ENCODE measurements around the gene STX19.
"Not testable (repeated sequence)": the region's sequence is repeated elsewhere in the genome, so short reads cannot be mapped to it uniquely, and the experiment has no call there.

The STX19 gene, protein sequence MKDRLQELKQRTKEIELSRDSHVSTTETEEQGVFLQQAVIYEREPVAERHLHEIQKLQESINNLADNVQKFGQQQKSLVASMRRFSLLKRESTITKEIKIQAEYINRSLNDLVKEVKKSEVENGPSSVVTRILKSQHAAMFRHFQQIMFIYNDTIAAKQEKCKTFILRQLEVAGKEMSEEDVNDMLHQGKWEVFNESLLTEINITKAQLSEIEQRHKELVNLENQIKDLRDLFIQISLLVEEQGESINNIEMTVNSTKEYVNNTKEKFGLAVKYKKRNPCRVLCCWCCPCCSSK

DNA sequence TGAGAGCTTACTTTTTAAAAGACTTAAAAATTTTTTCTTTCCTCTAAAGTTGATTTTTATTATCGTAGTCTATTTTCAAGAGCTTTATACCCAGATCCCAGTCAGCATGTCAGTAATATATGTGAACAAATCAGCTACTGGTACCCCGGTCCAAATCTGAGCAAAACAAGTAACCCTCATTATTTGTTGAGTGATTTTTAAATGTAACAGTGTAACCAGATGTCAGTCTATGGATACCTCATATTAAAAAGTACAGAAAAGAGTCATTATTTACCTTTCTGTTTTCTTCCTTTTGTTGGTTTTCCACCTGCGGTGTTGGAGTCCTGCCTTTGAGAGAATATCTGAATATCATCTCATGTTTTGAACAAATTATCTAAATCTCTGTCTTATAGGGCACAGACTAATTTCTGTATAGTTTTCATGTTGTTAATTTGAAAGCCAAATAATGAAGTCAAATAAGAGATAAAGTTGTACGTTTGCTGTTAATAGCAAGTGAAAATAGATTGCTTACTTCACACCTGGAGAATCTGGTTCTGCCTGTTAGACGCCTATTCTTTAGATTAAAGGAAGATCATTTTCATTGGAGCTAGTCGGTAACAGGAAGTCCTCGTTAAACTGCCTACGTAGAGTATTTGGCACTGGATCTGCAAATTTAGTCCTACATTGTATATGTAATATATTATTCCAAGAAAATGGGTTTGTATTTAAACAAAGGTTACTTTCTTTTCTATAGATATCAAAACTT, at the start of gene STX19:
Gene STX19, minus strand, starts transcription at position 505 of the 745 bp plus-strand sequence. CDS start 13,328 bp downstream, outside the sequence.
- no peak for DNase-seq (ENCODE audit: low spot score)

DNA sequence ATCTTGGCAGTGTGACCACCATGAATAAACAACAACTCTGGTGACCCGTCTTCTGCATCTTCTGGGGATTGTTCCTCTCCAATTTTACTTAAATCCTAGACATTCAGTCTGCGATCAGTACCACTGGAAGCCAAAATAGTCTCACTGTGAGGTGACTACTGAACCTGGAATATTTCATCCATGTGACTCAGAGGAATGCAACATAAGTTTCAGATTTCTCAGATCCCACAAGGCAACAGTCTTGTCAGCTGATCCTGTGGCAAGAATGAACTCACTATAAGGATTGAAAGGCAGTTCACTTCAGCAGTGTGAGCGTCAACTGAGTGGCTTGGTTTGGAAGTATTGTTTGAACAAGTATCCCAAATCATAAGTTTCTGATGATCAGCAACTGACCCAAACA, 47.7 kb upstream of the STX19 start:
- DNase-seq (ENCODE audit: low spot score), result no peak

- no peak for DNase-seq (ENCODE audit: low spot score)
Measured at GRCh38 chr3:94071713-94072284, 43.4 kb upstream of the STX19 start.

DNA sequence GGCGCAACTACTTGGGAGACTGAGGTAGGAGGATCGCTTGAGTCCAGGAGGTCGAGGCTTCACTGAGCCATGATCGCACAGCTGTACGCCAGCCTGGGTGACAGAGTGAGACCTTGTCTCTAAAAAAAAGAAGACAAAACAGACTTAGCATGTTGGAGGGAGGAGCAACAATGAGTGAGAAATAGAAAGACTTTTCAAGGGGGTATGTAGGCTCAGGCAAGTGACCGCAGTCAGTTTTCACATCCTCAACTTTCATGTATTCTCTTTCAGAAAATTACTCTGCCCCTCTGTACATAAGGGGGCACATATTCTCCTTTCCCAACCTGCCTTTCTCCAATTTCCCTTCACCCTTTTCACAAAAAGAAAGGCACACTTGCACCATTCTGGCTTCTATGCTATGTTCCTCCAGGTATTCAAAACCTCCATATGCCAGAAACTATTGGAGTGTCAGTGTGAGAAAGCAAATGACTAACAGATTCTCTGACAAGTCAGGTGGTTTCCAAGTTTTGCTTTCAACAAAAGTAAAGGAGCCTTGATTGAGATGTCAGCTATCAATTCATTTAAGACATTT, 42.0 kb upstream of the STX19 start:
- no peak for DNase-seq (ENCODE audit: low spot score)

DNA sequence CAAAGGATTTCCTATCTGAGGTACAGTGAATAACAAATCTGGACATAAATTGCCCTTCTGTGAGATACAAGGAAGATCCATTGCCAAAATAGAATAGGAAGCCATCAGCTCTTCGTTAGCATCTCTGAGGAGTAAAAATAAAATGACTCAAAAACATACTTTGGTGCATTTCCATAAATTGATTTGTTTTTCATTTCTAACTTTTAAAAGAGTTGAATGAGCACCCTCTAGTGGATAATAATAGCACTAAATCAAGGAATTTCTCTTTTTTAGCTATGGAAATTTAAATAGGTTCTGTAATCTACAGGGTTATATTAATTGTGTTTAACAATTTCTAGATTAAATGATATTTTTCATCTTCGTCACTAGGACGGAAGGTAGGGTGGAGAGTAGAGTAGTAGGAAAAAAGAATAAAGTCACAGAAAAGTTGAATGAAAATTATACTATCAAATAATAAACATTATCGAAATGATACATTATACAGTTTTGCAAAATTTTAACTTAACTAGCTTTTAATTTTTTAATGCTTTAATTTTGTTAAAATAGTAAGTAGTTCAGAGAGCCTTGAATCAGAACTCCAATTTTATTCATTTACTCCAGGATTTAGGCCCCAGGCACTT, 40.9 kb upstream of the STX19 start:
- no peak for DNase-seq (ENCODE audit: low spot score)

- DNase-seq (ENCODE audit: low spot score), result no peak
Measured at GRCh38 chr3:94066506-94067500, 38.4 kb upstream of the STX19 start.

DNA sequence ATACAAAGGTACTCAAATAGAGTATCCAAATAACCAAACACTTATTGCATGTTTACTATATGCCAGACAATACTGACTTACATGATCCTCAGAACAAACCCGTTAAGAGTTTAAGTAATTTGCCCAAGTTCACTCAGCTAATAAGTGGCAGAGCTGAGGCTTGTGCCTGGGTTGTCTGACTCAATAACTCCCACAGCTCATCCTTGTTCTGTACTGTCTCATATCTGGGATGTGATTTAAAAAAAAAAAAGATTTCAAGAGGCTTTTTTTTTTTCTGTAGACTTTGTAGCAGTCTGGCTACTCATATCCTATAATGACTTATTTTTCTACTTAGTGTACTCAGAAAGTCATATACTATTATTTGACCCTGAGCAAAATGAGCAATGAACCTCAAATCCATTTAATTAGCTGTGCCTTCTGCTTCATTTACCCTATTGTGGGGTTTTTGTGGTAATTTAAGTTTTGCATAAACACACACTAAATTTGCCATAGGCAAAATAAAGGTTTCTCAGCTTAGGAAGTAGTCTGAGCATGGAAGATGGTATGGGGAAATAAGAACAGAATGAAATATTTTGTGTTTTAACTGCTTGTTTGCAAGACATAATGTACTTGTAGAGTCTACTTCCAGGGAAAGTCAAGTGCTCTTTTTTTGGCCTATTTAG, 37.6 kb upstream of the STX19 start:
- no peak for DNase-seq (ENCODE audit: low spot score)

- DNase-seq (ENCODE audit: low spot score), result no peak
Measured at GRCh38 chr3:94065122-94065521, 36.7 kb upstream of the STX19 start.

- no peak for DNase-seq (ENCODE audit: low spot score)
Measured at GRCh38 chr3:94064243-94064860, 36.0 kb upstream of the STX19 start.

DNA sequence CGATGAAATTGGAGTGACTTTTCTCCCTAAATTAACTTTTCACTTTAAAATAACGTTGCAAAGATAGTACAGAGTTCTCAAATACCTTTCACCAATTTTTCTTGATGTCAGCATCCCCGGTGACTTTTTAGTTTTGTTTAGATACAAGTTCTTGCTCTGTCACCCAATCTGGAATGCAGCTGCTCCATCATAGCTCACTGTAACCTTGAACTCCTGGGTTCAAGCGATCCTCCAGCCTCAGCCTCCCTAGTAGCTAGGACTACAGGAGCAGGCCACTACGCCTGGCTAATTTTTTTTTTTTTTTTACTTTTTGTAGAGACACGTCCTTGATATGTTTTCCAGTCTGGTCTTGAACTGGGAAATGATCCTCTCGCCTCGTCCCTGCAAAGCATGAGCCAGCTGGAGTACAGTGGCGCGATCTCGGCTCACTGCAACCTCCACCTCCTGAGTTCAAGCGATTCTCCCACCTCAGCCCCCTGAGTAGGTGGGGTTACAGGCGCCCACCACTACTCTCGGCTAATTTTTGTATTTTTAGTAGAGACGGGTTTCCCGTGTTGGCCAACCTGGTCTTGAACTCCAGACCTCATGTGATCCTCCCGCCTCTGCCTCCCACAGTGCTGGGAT, 35.2 kb upstream of the STX19 start:
- DNase-seq (ENCODE audit: low spot score), result no peak

DNA sequence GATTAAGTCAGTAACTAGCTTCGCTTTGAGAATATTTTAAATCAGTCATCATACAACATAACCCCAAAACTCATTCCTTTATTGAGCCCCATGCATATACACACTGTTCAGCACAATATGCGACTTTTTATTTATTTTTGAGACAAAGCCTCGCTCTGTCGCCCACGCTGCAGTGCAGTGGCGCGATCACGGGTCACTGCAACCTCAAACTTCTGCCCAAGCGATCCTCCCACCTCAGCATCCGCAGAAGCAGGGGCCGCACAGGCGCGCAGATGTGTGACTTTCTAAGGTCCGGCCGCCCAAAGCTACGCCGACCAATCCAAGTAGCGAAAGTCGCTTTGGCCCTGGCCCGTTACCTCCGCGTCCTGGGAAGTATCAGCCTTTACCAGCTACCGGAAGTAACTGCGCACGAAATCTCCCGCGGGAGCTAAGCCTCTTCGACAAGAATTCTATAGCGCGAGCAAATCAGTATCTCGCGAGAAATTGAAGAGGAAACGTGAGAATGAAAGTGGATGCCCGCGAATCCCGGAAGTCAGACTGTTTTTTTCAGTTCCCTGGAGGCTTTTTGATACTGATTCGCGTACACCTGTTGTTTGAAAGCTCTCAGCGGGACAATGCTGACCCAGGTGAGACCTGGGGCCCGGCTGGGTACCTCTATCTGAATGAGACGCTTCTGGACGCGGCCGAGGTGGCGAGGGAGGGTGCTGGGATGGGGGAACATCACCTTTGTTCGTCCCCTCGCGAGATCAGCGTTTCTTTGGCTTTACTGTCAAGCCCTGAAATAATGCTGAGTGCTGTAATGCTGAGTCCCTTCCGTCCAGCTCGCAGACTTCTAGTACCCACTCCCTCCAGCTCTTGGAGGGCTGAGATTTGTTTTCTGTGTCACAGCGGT, 34.4 kb upstream of the STX19 start, which contains the start of the genes DHFR2 and NSUN3:
Gene DHFR2, minus strand, starts transcription at position 404 of the 892 bp plus-strand sequence. CDS start 1,405 bp downstream, outside the sequence.
Gene NSUN3, plus strand, starts transcription at position 549 of the 892 bp plus-strand sequence. Its CDS starts 66 bp downstream, at position 615.
- peak; percentile 84 for DNase-seq (ENCODE audit: low spot score)

- DNase-seq (ENCODE audit: low spot score), result no peak
Measured at GRCh38 chr3:94061297-94061696, 32.9 kb upstream of the STX19 start.

- no peak for DNase-seq (ENCODE audit: low spot score)
Measured at GRCh38 chr3:94050546-94050945, 22.1 kb upstream of the STX19 start.

GRCh38 chr3:94049267-94049666, 20.9 kb upstream of the STX19 start:
- DNase-seq (ENCODE audit: low spot score), result no peak

GRCh38 chr3:94046533-94046932, 18.1 kb upstream of the STX19 start:
- no peak for DNase-seq (ENCODE audit: low spot score)

- not testable (repeated sequence) for DNase-seq (ENCODE audit: low spot score)
Measured at GRCh38 chr3:94044100-94044936, 15.9 kb upstream of the STX19 start.

GRCh38 chr3:94043285-94043684, 14.9 kb upstream of the STX19 start:
- DNase-seq (ENCODE audit: low spot score), result no peak

Measured in AG08396 (cell line).